ENCODE data around the gene CHMP2B. TPM values are rescaled to one million over a fixed set of nuclear protein-coding genes. Genes with fewer than 3 reads are reported as not detected.
A peak's percentile ranks its signal among the peaks of the same experiment; 100 is the strongest.
"Not testable (repeated sequence)": the region's sequence is repeated elsewhere in the genome, so short reads cannot be mapped to it uniquely, and the experiment has no call there.

CHMP2B gene
- total RNA-seq, 1 experiment from 2014 or later, result 39.3 TPM

DNA sequence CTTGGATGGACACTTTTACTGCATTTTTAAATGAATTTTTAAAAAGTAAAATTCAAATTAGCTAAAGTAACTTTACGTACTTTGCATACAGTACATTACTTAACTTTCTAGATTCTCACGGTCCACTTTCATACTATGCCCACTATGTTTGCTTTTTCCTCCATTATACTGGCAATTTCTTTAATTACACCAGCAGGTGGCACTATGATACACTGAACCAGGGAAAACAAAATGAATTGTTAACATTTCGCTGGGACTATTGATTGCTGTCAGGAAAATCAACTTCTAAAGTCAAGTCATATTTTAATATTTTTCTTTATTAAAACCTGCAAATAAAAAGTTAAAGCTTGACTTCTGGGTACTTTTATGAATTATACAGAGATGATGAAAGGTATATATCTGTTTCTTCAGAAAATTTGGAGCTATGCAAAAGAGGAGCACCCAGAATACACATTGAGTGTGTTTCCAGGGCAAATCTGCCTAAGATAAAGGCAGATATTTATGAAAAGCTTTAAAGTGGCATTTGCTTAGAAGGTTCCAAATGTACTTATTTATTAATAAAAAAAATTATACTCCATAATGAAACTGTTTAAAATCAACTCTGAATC is 71.1 kb downstream of the CHMP2B start:
- Histone ChIP-seq H3K4me1 (ENCODE audit: insufficient read depth, low read length) (no peaks in the 10 kb centered on the region), H3K79me1 (ENCODE audit: insufficient read depth, low read depth, low read length, poor library complexity, severe bottlenecking) (no peaks in the 10 kb centered on the region), H2BK5ac (ENCODE audit: insufficient read length, low read length) (no peak overlapping the region), H3K4ac (ENCODE audit: low read depth, low read length) (no peak overlapping the region), H2BK15ac (ENCODE audit: low read depth, low read length) (no peak overlapping the region), H2BK12ac (ENCODE audit: insufficient read length, low read depth, low read length) (no peak overlapping the region), H3K9ac (ENCODE audit: extremely low read depth, insufficient read length, low read length) (no peak overlapping the region), H3K4me2 (ENCODE audit: insufficient read depth, insufficient read length, low read length) (no peak overlapping the region), H3K9me3 (ENCODE audit: control insufficient read depth, low read depth, low read length) (no peaks in the 10 kb centered on the region), H4K8ac (replicated peaks; ENCODE audit: insufficient read length, low read depth, low read length) (no peak overlapping the region), H3K27me3 (ENCODE audit: insufficient read depth, low read length) (no peaks in the 10 kb centered on the region), H3K56ac (ENCODE audit: insufficient read length, low read depth, low read length) (no peak overlapping the region), H3K79me2 (ENCODE audit: insufficient read depth, low read length) (no peaks in the 10 kb centered on the region), H4K5ac (ENCODE audit: insufficient read length, low read depth, low read length) (no peak overlapping the region), H2AFZ (ENCODE audit: low read length) (no peak overlapping the region), H3K18ac (ENCODE audit: insufficient read length, low read depth, low read length) (no peak overlapping the region), H2BK120ac (ENCODE audit: low read depth, low read length, poor library complexity, severe bottlenecking) (no peak overlapping the region), H3K23me2 (ENCODE audit: insufficient read length, low read depth, low read length, poor library complexity, severe bottlenecking) (no peaks in the 10 kb centered on the region), H4K91ac (ENCODE audit: insufficient read length, low read depth, low read length) (no peak overlapping the region), H2BK20ac (ENCODE audit: low read depth, low read length, poor library complexity, severe bottlenecking) (no peak overlapping the region), H2AK5ac (ENCODE audit: insufficient read length, low read length) (no peak overlapping the region), H3T11ph (ENCODE audit: low read length) (no peak overlapping the region), H3K23ac (ENCODE audit: insufficient read length, low read depth, low read length) (no peak overlapping the region), H3K14ac (ENCODE audit: insufficient read depth, low read length) (no peak overlapping the region), H3K27ac (ENCODE audit: insufficient read length, low read depth, low read length) (no peak overlapping the region), H4K20me1 (ENCODE audit: control insufficient read depth, insufficient read depth, insufficient read length) (no peaks in the 10 kb centered on the region)
- TF ChIP-seq CTCF (conservative IDR thresholded peaks at IDR 0.05), result peak; percentile 81
- Mint-ChIP-seq H3K9me3 (no peaks in the 10 kb centered on the region), H3K4me3 (no peak overlapping the region), H3K36me3 (ENCODE audit: insufficient read depth in 1 of 3, low read depth in 3 of 3) (peaks cover 0 to 2% (median 0%) of the 10 kb centered on the region in 3 experiments; a peak in 1 of 7 replicates), H3K4me1 (no peaks in the 10 kb centered on the region), H3K27me3 (ENCODE audit: low read depth) (no peaks in the 10 kb centered on the region), H3K27ac (no peak overlapping the region)
- DNase-seq, result no peak
- no CpG with 5 or more reads among the region's 3 CpGs for WGBS (ENCODE audit: extremely low coverage, insufficient read length, low lambda C conversion rate)

- H2AK5ac ChIP-seq (ENCODE audit: insufficient read length, low read length); H3K4me3 Mint-ChIP-seq; H3K27ac ChIP-seq (ENCODE audit: insufficient read length, low read depth, low read length); H3K56ac ChIP-seq (ENCODE audit: insufficient read length, low read depth, low read length); H3K79me2 ChIP-seq (ENCODE audit: insufficient read depth, low read length); H2AFZ ChIP-seq (ENCODE audit: low read length); H3K9ac ChIP-seq (ENCODE audit: extremely low read depth, insufficient read length, low read length); H4K8ac ChIP-seq (replicated peaks; ENCODE audit: insufficient read length, low read depth, low read length); H3T11ph ChIP-seq (ENCODE audit: low read length); H3K27ac Mint-ChIP-seq; H2BK5ac ChIP-seq (ENCODE audit: insufficient read length, low read length); H3K4me1 Mint-ChIP-seq; H3K18ac ChIP-seq (ENCODE audit: insufficient read length, low read depth, low read length); DNase-seq; H3K4me1 ChIP-seq (ENCODE audit: insufficient read depth, low read length); H4K20me1 ChIP-seq (ENCODE audit: control insufficient read depth, insufficient read depth, insufficient read length); H3K27me3 ChIP-seq (ENCODE audit: insufficient read depth, low read length); H4K91ac ChIP-seq (ENCODE audit: insufficient read length, low read depth, low read length); H3K14ac ChIP-seq (ENCODE audit: insufficient read depth, low read length); H3K23me2 ChIP-seq (ENCODE audit: insufficient read length, low read depth, low read length, poor library complexity, severe bottlenecking); H2BK120ac ChIP-seq (ENCODE audit: low read depth, low read length, poor library complexity, severe bottlenecking); H3K79me1 ChIP-seq (ENCODE audit: insufficient read depth, low read depth, low read length, poor library complexity, severe bottlenecking); H3K36me3 Mint-ChIP-seq (ENCODE audit: insufficient read depth in 1 of 3, low read depth in 3 of 3); H3K4ac ChIP-seq (ENCODE audit: low read depth, low read length); H3K9me3 Mint-ChIP-seq; H2BK12ac ChIP-seq (ENCODE audit: insufficient read length, low read depth, low read length); H2BK20ac ChIP-seq (ENCODE audit: low read depth, low read length, poor library complexity, severe bottlenecking); H3K27me3 Mint-ChIP-seq (ENCODE audit: low read depth); H3K4me2 ChIP-seq (ENCODE audit: insufficient read depth, insufficient read length, low read length); H3K9me3 ChIP-seq (ENCODE audit: control insufficient read depth, low read depth, low read length); H3K23ac ChIP-seq (ENCODE audit: insufficient read length, low read depth, low read length); H2BK15ac ChIP-seq (ENCODE audit: low read depth, low read length); H4K5ac ChIP-seq (ENCODE audit: insufficient read length, low read depth, low read length): not testable (repeated sequence)
- WGBS (ENCODE audit: extremely low coverage, insufficient read length, low lambda C conversion rate), result no CpG with 5 or more reads among the region's 1 CpG
Observed at GRCh38 chr3:87305031-87305430, 77.9 kb downstream of the CHMP2B start.
